GM19238 (cell line): ENCODE measurements around the gene MAGEA10.
"Not testable (repeated sequence)": the region's sequence is repeated elsewhere in the genome, so short reads cannot be mapped to it uniquely, and the experiment has no call there.

Source experiments
- DNase-seq: peaks from one replicate; pipeline ENCODE4 v3.0.0; 2011; ENCODE audit warnings: low spot score; ENCODE audit not compliant: insufficient read length

The MAGEA10 gene

GRCh38 chrX:152138388-152138784 is at the start of gene MAGEA10:
Gene MAGEA10 (minus strand): TSS chrX:152138577. CDS start chrX:152135620, 2,957 bp downstream.
- DNase-seq, result no peak

DNA sequence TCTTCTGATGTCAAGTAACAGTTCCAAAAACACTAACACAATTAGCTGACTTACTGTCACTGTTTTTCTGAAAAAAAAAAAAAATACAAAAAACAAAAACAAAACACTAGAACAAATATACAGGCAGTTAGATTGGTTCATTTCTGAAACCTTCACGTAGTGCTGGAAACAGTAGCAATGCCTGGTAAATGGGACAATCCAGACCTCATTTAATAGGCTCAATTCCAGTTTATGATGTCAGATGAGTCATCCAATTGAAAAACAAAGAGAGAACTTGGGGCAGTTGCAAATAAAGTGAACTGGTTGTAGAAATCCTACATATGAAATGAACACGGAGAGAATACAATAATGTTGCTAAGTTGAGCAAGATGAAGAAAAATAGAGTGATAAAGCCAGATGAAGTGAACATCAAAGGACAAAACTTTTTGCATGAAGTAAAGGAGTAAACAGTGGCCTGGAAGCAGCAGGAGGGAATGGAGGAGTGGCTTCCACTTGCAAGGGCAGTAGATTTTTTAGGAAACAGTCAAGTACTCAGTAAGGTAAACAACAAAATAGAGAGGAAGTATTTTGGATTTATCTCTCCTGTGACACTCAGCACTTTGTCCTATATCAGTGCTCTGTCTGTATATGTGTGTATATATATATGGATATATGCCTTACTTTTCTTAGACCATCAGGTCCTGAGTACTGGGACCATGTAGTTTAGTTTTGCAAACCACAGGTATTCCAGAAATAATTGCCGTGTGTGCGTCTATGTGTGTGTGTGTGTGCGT is 39.3 kb upstream of the MAGEA10 start:
- DNase-seq, result no peak

DNA sequence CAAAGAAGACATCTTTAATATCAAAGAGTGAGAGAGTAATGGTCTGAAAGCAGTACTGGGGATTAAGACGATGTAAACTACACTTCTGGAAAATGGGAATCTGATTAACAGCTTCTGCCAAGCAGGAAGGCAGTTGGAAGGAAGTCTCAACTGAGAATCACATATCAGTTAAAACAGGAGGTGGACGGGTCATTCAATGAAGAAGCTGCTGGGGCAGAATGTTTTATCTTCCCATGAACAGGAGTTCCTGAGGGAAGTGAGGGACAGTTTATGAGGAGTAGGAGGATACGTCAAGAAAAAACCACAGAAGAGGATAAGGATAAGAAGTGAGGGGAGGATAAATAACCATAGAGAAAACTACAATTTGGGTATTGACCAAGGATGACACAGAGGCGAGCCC is 38.7 kb upstream of the MAGEA10 start:
- no peak for DNase-seq

GRCh38 chrX:152175892-152176291 is 37.5 kb upstream of the MAGEA10 start:
- DNase-seq, result not testable (repeated sequence)

DNA sequence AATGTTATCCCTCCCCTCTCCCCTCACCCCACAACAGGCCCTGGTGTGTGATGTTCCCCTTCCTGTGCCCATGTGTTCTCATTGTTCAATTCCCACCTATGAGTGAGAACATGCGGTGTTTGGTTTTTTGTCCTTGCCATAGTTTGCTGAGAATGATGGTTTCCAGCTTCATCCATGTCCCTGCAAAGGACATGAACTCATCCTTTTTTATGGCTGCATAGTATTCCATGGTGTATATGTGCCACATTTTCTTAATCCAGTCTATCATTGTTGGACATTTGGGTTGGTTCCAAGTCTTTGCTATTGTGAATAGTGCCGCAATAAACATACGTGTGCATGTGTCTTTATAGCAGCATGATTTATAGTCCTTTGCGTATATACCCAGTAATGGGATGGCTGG is 35.5 kb upstream of the MAGEA10 start:
- DNase-seq, result not testable (repeated sequence)

GRCh38 chrX:152170621-152171020 is 32.2 kb upstream of the MAGEA10 start:
- DNase-seq, result no peak

GRCh38 chrX:152165033-152165743 is 26.8 kb upstream of the MAGEA10 start:
- no peak for DNase-seq

DNA sequence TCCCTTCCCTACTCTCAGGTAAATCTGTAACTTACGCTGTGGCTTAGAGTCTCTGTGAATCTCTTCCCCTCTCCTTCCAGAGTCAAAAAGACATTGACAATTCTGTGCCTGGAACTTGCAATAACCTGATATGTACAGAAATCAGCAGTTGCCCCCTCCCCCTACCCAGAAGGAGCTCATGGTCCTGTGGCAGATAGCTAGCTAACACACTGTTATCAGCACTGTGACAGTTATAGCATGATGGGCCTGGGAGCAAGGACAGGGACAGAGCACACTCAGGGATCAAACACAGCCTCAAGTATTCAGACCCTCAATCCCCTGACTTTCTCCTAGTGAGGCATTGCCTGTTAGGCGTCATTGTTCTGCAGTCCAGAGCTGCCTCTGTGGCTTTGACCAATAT is 18.7 kb upstream of the MAGEA10 start:
- DNase-seq, result no peak

GRCh38 chrX:152155766-152156310 is 17.5 kb upstream of the MAGEA10 start:
- no peak for DNase-seq

- DNase-seq, result no peak
Observed at GRCh38 chrX:152154050-152154449, 15.7 kb upstream of the MAGEA10 start.

- no peak for DNase-seq
Observed at GRCh38 chrX:152151256-152151655, 12.9 kb upstream of the MAGEA10 start.

GRCh38 chrX:152149648-152150047 is 11.3 kb upstream of the MAGEA10 start:
- no peak for DNase-seq

DNA sequence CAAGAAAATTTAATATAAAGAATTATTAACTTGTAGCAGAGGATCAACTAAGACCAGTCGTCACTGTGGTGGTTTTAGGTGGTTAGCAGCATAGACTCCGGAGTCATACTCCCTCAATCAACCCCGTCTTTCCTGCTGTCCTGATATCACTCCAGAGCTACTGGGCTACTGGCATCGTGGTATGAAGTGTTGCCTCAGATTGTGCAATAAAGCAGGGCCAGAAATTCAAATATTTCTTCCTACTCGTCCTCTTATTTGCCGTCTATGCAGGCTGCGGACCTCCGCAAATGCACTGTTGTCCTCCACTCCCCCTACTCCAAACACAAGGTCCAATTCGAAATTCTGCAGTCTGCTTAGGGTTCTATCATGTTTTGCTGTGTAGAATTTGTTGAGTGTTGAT is 1.2 kb upstream of the MAGEA10 start:
- no peak for DNase-seq

DNA sequence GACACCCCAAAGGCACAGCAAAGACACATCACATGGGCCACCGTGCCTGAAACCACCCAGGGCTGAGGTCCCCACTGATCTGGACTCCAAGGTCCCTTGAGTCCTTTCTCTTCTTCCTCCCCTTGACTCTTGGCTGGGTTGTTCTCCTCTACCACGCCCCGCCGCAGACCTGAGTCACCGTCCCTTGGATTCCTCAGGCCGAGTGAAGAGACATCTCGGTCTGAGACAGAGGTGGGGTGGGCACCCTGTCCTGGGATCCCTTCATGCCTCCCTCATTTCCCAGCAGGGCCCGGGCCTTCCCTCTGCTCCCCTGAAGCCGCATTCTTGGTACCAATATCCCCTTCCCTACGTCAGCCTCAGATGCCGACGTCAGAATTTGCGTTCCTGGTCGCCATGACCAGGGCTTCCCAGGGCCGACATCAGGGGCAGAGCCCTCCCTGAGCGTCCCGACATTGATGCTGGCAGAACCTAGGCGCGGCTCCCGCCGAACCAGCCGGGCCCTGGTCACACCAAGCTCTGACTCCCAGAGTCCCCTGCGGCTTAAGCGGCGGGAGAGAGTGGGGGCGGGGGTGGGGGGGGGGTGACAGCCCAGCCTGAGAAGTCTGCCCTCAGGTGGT is 498 bp downstream of the MAGEA10 start:
- no peak for DNase-seq

DNA sequence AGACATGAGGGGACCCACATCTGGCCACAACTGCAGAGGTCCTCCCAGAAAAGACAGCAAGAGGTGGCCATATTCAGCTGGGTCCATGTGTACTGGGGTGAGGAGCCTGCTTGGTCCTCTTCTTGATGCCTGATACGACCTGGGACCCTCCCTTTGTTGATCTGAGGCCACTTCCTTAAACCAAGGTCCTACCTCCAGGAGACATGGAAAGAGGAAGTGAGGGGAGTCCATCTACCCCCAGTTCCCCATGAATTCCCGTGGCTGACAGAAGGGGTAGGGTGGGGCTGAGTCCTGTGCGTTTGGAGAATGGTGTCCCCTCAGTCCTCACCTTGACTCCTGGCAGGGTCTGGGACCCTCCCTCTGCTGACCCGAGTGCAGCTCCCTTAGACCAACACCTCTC is 2.1 kb downstream of the MAGEA10 start:
- no peak for DNase-seq

DNA sequence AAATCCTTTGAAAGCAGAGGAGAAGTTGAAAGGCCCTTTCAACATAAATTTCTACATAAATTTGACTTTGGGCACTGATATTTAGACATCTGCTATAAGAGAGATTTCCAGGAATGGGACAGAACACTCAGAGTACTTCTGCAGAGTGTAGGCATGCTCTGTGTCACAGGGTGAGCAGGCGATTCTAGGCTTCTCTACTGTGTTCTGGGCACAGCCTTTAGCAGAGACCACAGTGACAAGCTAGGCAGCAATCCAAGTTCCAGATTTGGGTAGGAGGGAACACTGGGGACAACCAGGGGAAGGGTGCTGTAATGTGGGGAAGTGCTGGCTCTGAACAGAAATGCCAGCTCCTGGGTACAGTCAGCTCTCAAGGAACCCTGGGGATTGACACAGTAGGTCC is 6.9 kb downstream of the MAGEA10 start:
- DNase-seq, result no peak

DNA sequence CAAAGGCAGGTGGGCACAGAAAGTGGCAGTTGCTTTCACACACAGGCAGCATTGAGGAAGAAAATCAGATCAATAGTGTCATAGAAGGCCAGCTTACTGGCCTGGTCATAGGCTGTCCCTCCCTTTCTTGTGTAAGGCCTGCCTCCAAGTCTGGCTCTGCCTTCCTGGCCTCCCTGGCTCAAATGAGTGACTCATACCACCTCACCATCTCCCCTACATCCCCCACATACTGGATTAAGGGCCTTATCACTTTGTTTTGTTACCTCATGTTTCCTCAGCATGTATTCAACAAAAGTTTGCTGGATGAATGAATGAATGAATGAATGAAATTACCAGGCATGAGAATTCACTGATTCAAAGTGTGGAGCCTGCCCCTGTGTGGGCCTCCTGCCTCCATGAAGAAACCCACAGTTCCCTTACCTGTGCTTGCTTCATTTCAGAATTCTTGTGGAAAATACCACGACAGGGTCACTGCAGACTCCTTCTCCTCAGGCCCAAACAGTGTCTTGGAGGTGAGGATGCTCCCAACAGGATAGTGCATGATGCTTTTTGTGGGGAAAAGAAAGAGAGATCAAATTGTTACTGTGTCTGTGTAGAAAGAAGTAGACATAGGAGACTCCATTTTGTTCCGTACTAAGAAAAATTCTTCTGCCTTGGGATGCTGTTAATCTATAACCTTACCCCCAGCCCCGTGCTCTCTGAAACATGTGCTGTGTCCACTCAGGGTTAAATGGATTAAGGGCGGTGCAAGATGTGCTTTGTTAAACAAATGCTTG is 9.1 kb downstream of the MAGEA10 start:
- DNase-seq, result not testable (repeated sequence)

GRCh38 chrX:152117305-152117704 is 21.1 kb downstream of the MAGEA10 start:
- DNase-seq, result no peak

DNA sequence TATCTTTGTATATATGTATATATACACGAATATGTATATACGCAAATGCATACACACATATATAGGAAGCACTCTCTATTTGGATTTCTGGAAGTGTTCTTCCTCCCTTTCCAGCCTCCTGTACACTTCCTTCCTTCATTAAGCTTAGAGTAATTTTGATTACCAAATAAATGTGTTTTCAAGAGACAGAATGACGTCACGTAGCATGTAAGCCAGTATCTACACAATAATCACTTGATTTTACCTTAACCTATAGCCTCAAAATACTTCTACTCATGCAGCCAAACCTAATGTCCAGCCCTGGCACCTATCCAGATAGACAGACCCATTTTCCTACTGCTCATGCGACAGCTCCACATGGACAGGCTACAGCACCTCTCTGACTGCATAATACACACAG is 29.9 kb downstream of the MAGEA10 start:
- no peak for DNase-seq

- no peak for DNase-seq
Observed at GRCh38 chrX:152103866-152104265, 34.5 kb downstream of the MAGEA10 start.

DNA sequence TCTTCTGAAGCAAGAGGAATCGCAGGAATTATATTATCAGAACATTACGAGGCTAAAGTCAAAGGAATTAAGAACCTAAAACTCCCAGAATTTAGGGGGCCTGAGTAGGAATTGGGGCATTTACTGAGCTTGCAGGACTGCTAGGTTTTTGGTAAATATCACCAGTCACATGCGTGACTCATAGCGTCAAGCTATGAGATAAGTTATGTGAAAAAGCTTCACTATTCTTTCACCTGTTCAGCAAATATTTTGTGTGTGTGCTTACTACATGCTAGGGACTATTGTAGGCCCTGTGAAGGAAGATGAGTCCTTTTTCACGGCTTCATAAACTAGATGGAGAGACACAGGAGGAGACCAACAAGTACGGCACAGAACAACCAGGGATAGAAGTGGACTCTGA is 52.2 kb downstream of the MAGEA10 start:
- no peak for DNase-seq
